ENCODE results near the gene TPRKB. TPM values are rescaled to one million over a fixed set of nuclear protein-coding genes. Genes with fewer than 3 reads are reported as not detected.

Gene TPRKB
- total RNA-seq, 1 experiment from 2014 or later = 44.7 TPM

DNA sequence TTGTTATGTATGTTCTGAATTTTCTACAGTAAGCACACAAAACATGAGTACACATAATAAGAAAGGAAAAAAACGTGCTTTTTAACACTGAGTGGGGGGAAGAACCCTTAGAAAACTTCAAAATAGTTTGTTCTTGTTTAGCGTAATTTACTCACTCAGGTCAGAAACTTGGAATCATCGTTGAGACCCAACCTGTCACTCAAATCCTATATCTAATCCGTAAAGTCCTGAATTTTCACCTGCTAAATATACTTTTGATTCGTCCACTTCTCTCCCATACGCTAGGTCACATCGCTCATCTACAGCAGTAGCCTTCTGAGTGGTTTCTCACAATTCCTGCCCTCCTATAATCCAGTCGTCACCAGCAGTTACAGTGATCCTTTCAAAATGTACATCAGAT, 767 bp downstream of the TPRKB start:
- peak overlapping the region; percentile 97 to 99 for H3K4me3 Mint-ChIP-seq
- no peak overlapping the region for H4K8ac ChIP-seq (replicated peaks; ENCODE audit: insufficient read length, low read depth, low read length)
- no peaks in the 10 kb centered on the region for H3K9me3 ChIP-seq (ENCODE audit: control insufficient read depth, low read depth, low read length)
- no peak overlapping the region for H2BK15ac ChIP-seq (ENCODE audit: low read depth, low read length)
- H3K27me3 Mint-ChIP-seq (ENCODE audit: low read depth) = peaks cover 41% of the 10 kb centered on the region
- no peak overlapping the region for H3T11ph ChIP-seq (ENCODE audit: low read length)
- peak overlapping the region; percentile 70 for H3K9ac ChIP-seq (ENCODE audit: extremely low read depth, insufficient read length, low read length)
- WGBS (ENCODE audit: extremely low coverage, insufficient read length, low lambda C conversion rate) = no CpG with 5 or more reads among the region's 8 CpGs
- no peak overlapping the region for H3K18ac ChIP-seq (ENCODE audit: insufficient read length, low read depth, low read length)
- peak overlapping the region; percentile 96 for H3K4me2 ChIP-seq (ENCODE audit: insufficient read depth, insufficient read length, low read length)
- peak overlapping the region; percentile 19 to 89 (median 69); a peak in 4 of 7 replicates for H3K27ac Mint-ChIP-seq
- no peak overlapping the region for H3K56ac ChIP-seq (ENCODE audit: insufficient read length, low read depth, low read length)
- no peaks in the 10 kb centered on the region for H3K79me1 ChIP-seq (ENCODE audit: insufficient read depth, low read depth, low read length, poor library complexity, severe bottlenecking)
- peaks cover 7% of the 10 kb centered on the region for H3K23me2 ChIP-seq (ENCODE audit: insufficient read length, low read depth, low read length, poor library complexity, severe bottlenecking)
- no peak overlapping the region for H4K5ac ChIP-seq (ENCODE audit: insufficient read length, low read depth, low read length)
- H3K4me1 ChIP-seq (ENCODE audit: insufficient read depth, low read length) = no peaks in the 10 kb centered on the region
- peaks cover 16 to 33% (median 25%) of the 10 kb centered on the region in 3 experiments for H3K36me3 Mint-ChIP-seq (ENCODE audit: insufficient read depth in 1 of 3, low read depth in 3 of 3)
- H3K27ac ChIP-seq (ENCODE audit: insufficient read length, low read depth, low read length) = no peak overlapping the region
- no peak overlapping the region for H2BK20ac ChIP-seq (ENCODE audit: low read depth, low read length, poor library complexity, severe bottlenecking)
- no peak overlapping the region for H2AFZ ChIP-seq (ENCODE audit: low read length)
- peaks cover 5 to 8% of the 10 kb centered on the region in 2 experiments for H3K4me1 Mint-ChIP-seq
- H3K27me3 ChIP-seq (ENCODE audit: insufficient read depth, low read length) = peaks cover 13% of the 10 kb centered on the region
- no peak overlapping the region for H4K91ac ChIP-seq (ENCODE audit: insufficient read length, low read depth, low read length)
- H2AK5ac ChIP-seq (ENCODE audit: insufficient read length, low read length) = no peak overlapping the region
- no peak overlapping the region for H2BK5ac ChIP-seq (ENCODE audit: insufficient read length, low read length)
- peaks cover 10% of the 10 kb centered on the region in 2 experiments for H3K9me3 Mint-ChIP-seq
- no peak overlapping the region for H2BK120ac ChIP-seq (ENCODE audit: low read depth, low read length, poor library complexity, severe bottlenecking)
- no peaks in the 10 kb centered on the region; the same call in 1 of the 2 replicates for H3K79me2 ChIP-seq (ENCODE audit: insufficient read depth, low read length)
- no peak for TF ChIP-seq CTCF (conservative IDR thresholded peaks at IDR 0.05)
- H2BK12ac ChIP-seq (ENCODE audit: insufficient read length, low read depth, low read length) = no peak overlapping the region
- no peaks in the 10 kb centered on the region for H4K20me1 ChIP-seq (ENCODE audit: control insufficient read depth, insufficient read depth, insufficient read length)
- no peak for DNase-seq
- H3K4ac ChIP-seq (ENCODE audit: low read depth, low read length) = no peak overlapping the region
- no peak overlapping the region for H3K14ac ChIP-seq (ENCODE audit: insufficient read depth, low read length)
- no peak overlapping the region for H3K23ac ChIP-seq (ENCODE audit: insufficient read length, low read depth, low read length)

Measured in H9 (cell line).